Calu3 (cell line): ENCODE measurements around the gene AGPAT4. TPM values are rescaled to one million over a fixed set of nuclear protein-coding genes. Genes with fewer than 3 reads are reported as not detected.
"Not testable (repeated sequence)": the region's sequence is repeated elsewhere in the genome, so short reads cannot be mapped to it uniquely, and the experiment has no call there.

Source experiments
- BruUV-seq: library from RNA; stranded (reverse); fragments of 400-500 nt; replicated peaks from 2 replicates; lab custom pipeline; 2021; lab: Mats Ljungman, UMichigan
- CTCF ChIA-PET: fragments of 300-600 bp; sonication (Branson Sonifier 250); formaldehyde crosslinking; loops from one replicate; lab custom pipeline; 2022; ENCODE audit warnings: antibody characterized with exemption; lab: Charles Lee
- DNase-seq: peaks from one replicate; pipeline ENCODE4 v3.0.0; 2022
- H3K27ac Mint-ChIP-seq: one replicate; pipeline ENCODE4 v1.8.0; 2022; ENCODE audit warnings: mixed read lengths; ENCODE audit not compliant: unreplicated experiment
- H3K27me3 Mint-ChIP-seq: one replicate; pipeline ENCODE4 v1.8.0; 2022; ENCODE audit warnings: mixed read lengths; ENCODE audit not compliant: unreplicated experiment
- H3K36me3 Mint-ChIP-seq: one replicate; pipeline ENCODE4 v1.8.0; 2022; ENCODE audit warnings: mild to moderate bottlenecking, moderate library complexity, mixed read lengths; ENCODE audit not compliant: insufficient read depth, unreplicated experiment
- H3K4me1 Mint-ChIP-seq: one replicate; pipeline ENCODE4 v1.8.0; 2022; ENCODE audit warnings: mild to moderate bottlenecking, low read depth, mixed read lengths; ENCODE audit not compliant: unreplicated experiment
- H3K4me3 Mint-ChIP-seq: one replicate; pipeline ENCODE4 v1.8.0; 2022; ENCODE audit warnings: mild to moderate bottlenecking, low read depth, moderate library complexity, mixed read lengths; ENCODE audit not compliant: unreplicated experiment
- H3K9me3 Mint-ChIP-seq: one replicate; pipeline ENCODE4 v1.8.0; 2022; ENCODE audit warnings: low read depth, mixed read lengths; ENCODE audit not compliant: unreplicated experiment
- intact Hi-C: fragments of 100-400 bp; cut with micrococcal nuclease; formaldehyde crosslinking; loops from one replicate; pipeline ENCODE4 v1.10.0; 2022; ENCODE audit not compliant: unreplicated experiment
- total RNA-seq: library from RNA; stranded (reverse); gene quantifications from 2 replicates; pipeline ENCODE4 v1.2.3, GENCODE V29; 2022
- TF ChIP-seq, protein P1 (sequence below): fragments of 200-600 bp; IDR thresholded peaks from one replicate; pipeline ENCODE4 v1.8.0; 2022; ENCODE audit warnings: antibody characterized with exemption; ENCODE audit not compliant: unreplicated experiment

The AGPAT4 gene
- total RNA-seq, 1 experiment from 2014 or later: 11.3 TPM

- H3K27ac Mint-ChIP-seq, DNase-seq, H3K9me3 Mint-ChIP-seq, CTCF ChIA-PET, H3K4me1 Mint-ChIP-seq, BruUV-seq, H3K27me3 Mint-ChIP-seq, H3K4me3 Mint-ChIP-seq, intact Hi-C loops, H3K36me3 Mint-ChIP-seq: not testable (repeated sequence)
Observed at GRCh38 chr6:161172769-161173168, 101.1 kb downstream of the AGPAT4 start.

DNA sequence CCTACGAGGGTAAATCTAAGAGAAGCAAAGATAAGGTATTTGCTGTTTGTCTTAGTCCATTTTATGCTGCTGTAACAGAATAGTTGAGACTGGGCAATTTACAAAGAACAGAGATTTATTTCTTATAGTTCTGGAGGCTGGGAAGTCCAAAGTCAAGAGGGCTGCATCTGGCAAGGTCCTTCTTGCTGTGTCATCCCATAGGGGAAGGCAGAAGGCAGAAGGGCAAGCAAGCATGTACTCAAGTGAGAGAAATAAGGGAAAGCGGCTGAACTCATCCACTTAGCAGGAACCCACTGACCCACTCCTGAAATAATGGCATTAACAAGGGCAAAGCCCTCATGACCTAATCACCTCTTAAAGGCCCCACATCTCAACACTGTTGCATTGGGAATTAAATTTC is 102.7 kb downstream of the AGPAT4 start:
- BruUV-seq: no TSS peak
- DNase-seq: no peak
- CTCF ChIA-PET: no interaction called here
- no peaks in the 10 kb centered on the region for H3K36me3 Mint-ChIP-seq
- H3K27me3 Mint-ChIP-seq: no peaks in the 10 kb centered on the region
- peaks cover 9% of the 10 kb centered on the region for H3K4me1 Mint-ChIP-seq
- intact Hi-C loops: no loop called here
- H3K9me3 Mint-ChIP-seq: peaks cover 6% of the 10 kb centered on the region
- no peak overlapping the region for H3K4me3 Mint-ChIP-seq
- TF ChIP-seq, protein P1, sequence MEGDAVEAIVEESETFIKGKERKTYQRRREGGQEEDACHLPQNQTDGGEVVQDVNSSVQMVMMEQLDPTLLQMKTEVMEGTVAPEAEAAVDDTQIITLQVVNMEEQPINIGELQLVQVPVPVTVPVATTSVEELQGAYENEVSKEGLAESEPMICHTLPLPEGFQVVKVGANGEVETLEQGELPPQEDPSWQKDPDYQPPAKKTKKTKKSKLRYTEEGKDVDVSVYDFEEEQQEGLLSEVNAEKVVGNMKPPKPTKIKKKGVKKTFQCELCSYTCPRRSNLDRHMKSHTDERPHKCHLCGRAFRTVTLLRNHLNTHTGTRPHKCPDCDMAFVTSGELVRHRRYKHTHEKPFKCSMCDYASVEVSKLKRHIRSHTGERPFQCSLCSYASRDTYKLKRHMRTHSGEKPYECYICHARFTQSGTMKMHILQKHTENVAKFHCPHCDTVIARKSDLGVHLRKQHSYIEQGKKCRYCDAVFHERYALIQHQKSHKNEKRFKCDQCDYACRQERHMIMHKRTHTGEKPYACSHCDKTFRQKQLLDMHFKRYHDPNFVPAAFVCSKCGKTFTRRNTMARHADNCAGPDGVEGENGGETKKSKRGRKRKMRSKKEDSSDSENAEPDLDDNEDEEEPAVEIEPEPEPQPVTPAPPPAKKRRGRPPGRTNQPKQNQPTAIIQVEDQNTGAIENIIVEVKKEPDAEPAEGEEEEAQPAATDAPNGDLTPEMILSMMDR: no peak
- no peak overlapping the region for H3K27ac Mint-ChIP-seq

DNA sequence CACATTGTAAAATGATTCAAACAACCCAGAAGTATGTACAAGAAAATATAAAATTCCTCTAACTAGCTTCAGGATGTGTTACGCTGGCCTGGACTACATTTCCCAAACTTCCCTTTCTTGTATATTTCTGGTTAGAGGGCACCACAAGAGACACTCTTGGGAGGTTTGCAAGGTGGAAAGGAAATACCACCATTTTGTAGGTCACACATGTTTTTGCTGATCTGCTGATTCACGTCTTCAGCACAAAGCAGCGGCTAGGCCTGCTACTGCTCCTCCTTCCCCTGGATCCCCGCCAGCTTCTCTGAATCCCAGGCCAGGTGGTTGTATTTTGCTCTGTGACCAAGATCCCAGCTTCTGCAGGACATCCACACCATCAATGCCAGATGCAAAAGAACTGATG is 104.2 kb downstream of the AGPAT4 start:
- Mint-ChIP-seq H3K27ac (no peak overlapping the region), H3K4me3 (no peak overlapping the region), H3K9me3 (peaks cover 2% of the 10 kb centered on the region), H3K4me1 (peaks cover 9% of the 10 kb centered on the region), H3K27me3 (no peaks in the 10 kb centered on the region), H3K36me3 (no peaks in the 10 kb centered on the region)
- DNase-seq: no peak
- BruUV-seq: no TSS peak
- TF ChIP-seq, protein P1: no peak
- CTCF ChIA-PET: no interaction called here
- intact Hi-C loops: no loop called here

DNA sequence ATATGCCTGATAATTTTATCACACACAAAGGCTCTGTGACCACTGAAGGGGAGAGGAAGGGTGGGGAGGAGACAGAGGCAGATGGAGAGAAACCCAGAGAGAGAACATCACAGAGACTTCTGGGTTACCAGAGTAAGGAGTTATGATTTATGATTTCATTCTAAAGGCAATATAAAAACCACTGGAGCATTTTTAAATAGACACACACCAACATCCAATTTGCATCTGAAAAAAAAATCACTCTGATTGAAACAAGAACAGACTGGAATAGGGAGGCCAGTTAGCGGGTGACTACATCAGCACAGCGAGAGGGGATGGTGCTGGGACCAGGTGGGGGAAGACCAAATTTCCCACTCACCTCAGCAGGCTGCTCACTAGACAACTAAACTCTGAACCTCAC is 104.8 kb downstream of the AGPAT4 start:
- CTCF ChIA-PET: no interaction called here
- intact Hi-C loops: no loop called here
- no TSS peak for BruUV-seq
- TF ChIP-seq, protein P1: no peak
- Mint-ChIP-seq H3K36me3 (peaks cover 4% of the 10 kb centered on the region), H3K27me3 (no peaks in the 10 kb centered on the region), H3K27ac (no peak overlapping the region), H3K4me3 (no peak overlapping the region), H3K9me3 (peaks cover 2% of the 10 kb centered on the region), H3K4me1 (peaks cover 9% of the 10 kb centered on the region)
- DNase-seq: no peak

- peak; percentile 26 for DNase-seq
- Mint-ChIP-seq H3K9me3 (peaks cover 2% of the 10 kb centered on the region), H3K4me1 (peaks cover 9% of the 10 kb centered on the region), H3K36me3 (peaks cover 5% of the 10 kb centered on the region), H3K27me3 (no peaks in the 10 kb centered on the region), H3K27ac (no peak overlapping the region), H3K4me3 (no peak overlapping the region)
- TF ChIP-seq, protein P1: no peak
- intact Hi-C loops: no loop called here
- CTCF ChIA-PET: no interaction called here
- BruUV-seq: no TSS peak
Observed at GRCh38 chr6:161168281-161168891, 105.5 kb downstream of the AGPAT4 start.
